ENCODE results near the gene BTBD9.

Gene BTBD9

GRCh38 chr6:38153798-38154345, 485.9 kb downstream of the BTBD9 start:
- no peak overlapping the region for H3K4me2 ChIP-seq (ENCODE audit: low read length)
- no peak overlapping the region for H3K4me3 ChIP-seq (ENCODE audit: low read depth, low read length)
- no peak overlapping the region for H3K9ac ChIP-seq
- no peaks in the 10 kb centered on the region for H3K4me1 ChIP-seq
- H3K27me3 ChIP-seq (ENCODE audit: control insufficient read depth, insufficient read depth, low read length) = no peaks in the 10 kb centered on the region
- no peaks in the 10 kb centered on the region for H3K79me2 ChIP-seq
- no peak overlapping the region for H2AFZ ChIP-seq
- H3K9me3 ChIP-seq (ENCODE audit: control insufficient read depth, low read length) = no peaks in the 10 kb centered on the region
- TF ChIP-seq CTCF (IDR thresholded peaks at IDR 0.05) = no peak
- no peaks in the 10 kb centered on the region for H3K36me3 ChIP-seq (ENCODE audit: control insufficient read depth, insufficient read depth, low read length)
- no peak overlapping the region for H3K27ac ChIP-seq

- Histone ChIP-seq H3K4me1 (no peaks in the 10 kb centered on the region), H3K79me2 (no peaks in the 10 kb centered on the region), H3K4me2 (ENCODE audit: low read length) (no peak overlapping the region), H3K9me3 (ENCODE audit: control insufficient read depth, low read length) (no peaks in the 10 kb centered on the region), H3K4me3 (ENCODE audit: low read depth, low read length) (no peak overlapping the region), H3K9ac (no peak overlapping the region), H3K27ac (no peak overlapping the region), H3K36me3 (ENCODE audit: control insufficient read depth, insufficient read depth, low read length) (no peaks in the 10 kb centered on the region), H2AFZ (no peak overlapping the region), H3K27me3 (ENCODE audit: control insufficient read depth, insufficient read depth, low read length) (no peaks in the 10 kb centered on the region)
- no peak for TF ChIP-seq CTCF (IDR thresholded peaks at IDR 0.05)
Measured at GRCh38 chr6:38153076-38153797, 486.5 kb downstream of the BTBD9 start.

GRCh38 chr6:38152620-38153019, 487.1 kb downstream of the BTBD9 start:
- Histone ChIP-seq H3K9ac (no peak overlapping the region), H3K79me2 (no peaks in the 10 kb centered on the region), H3K27ac (no peak overlapping the region), H3K9me3 (ENCODE audit: control insufficient read depth, low read length) (no peaks in the 10 kb centered on the region), H3K4me3 (ENCODE audit: low read depth, low read length) (no peak overlapping the region), H3K27me3 (ENCODE audit: control insufficient read depth, insufficient read depth, low read length) (no peaks in the 10 kb centered on the region), H3K4me2 (ENCODE audit: low read length) (no peak overlapping the region), H2AFZ (no peak overlapping the region), H3K4me1 (no peaks in the 10 kb centered on the region), H3K36me3 (ENCODE audit: control insufficient read depth, insufficient read depth, low read length) (no peaks in the 10 kb centered on the region)
- TF ChIP-seq CTCF (IDR thresholded peaks at IDR 0.05) = no peak

GRCh38 chr6:38151580-38152500, 487.9 kb downstream of the BTBD9 start:
- Histone ChIP-seq H3K9me3 (ENCODE audit: control insufficient read depth, low read length) (no peaks in the 10 kb centered on the region), H3K27me3 (ENCODE audit: control insufficient read depth, insufficient read depth, low read length) (no peaks in the 10 kb centered on the region), H3K4me2 (ENCODE audit: low read length) (no peak overlapping the region), H3K79me2 (no peaks in the 10 kb centered on the region), H3K36me3 (ENCODE audit: control insufficient read depth, insufficient read depth, low read length) (no peaks in the 10 kb centered on the region), H3K27ac (no peak overlapping the region), H3K4me3 (ENCODE audit: low read depth, low read length) (no peak overlapping the region), H2AFZ (no peak overlapping the region), H3K9ac (no peak overlapping the region), H3K4me1 (no peaks in the 10 kb centered on the region)
- no peak for TF ChIP-seq CTCF (IDR thresholded peaks at IDR 0.05)

Data from parathyroid adenoma (tissue), 2 donors.